ENCODE measurements around the gene CRB3.
"Not testable (repeated sequence)": the region's sequence is repeated elsewhere in the genome, so short reads cannot be mapped to it uniquely, and the experiment has no call there.

CRB3 gene, protein sequence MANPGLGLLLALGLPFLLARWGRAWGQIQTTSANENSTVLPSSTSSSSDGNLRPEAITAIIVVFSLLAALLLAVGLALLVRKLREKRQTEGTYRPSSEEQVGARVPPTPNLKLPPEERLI

DNA sequence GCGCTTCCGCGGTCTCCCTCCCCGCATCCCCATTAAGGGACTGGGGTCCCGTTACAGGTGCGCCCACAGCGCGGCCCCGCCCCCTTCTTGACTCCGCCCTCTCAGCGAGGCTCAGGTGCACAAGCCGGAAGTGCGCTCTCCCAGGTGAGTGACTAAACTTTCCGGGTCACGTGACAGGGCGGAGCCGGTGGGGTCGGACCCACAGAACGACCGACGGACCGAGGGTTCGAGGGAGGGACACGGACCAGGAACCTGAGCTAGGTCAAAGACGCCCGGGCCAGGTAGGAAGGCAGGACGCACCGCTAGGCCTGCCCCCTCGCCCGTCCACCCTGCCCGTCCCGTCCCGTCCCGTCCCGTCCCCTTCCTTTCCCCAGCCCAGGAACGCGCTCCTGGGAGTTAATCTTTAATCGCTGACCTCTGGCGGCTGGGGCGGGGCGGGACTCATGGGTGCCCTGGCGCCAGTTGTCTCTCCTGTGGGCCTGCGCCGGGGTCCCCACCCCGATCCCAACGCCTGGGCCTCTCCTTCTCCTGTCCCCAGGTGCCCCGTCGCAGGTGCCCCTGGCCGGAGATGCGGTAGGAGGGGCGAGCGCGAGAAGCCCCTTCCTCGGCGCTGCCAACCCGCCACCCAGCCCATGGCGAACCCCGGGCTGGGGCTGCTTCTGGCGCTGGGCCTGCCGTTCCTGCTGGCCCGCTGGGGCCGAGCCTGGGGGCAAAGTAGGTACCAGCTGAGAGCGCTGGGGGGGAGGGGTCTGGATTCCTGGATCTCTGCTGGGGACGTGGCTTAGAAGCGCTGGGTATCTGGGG is at the start of gene CRB3:
CRB3 (plus strand) TSS at position 202 of the 804 bp plus-strand sequence; CDS start at position 633, 431 bp downstream.
- DNase-seq, result no peak

DNA sequence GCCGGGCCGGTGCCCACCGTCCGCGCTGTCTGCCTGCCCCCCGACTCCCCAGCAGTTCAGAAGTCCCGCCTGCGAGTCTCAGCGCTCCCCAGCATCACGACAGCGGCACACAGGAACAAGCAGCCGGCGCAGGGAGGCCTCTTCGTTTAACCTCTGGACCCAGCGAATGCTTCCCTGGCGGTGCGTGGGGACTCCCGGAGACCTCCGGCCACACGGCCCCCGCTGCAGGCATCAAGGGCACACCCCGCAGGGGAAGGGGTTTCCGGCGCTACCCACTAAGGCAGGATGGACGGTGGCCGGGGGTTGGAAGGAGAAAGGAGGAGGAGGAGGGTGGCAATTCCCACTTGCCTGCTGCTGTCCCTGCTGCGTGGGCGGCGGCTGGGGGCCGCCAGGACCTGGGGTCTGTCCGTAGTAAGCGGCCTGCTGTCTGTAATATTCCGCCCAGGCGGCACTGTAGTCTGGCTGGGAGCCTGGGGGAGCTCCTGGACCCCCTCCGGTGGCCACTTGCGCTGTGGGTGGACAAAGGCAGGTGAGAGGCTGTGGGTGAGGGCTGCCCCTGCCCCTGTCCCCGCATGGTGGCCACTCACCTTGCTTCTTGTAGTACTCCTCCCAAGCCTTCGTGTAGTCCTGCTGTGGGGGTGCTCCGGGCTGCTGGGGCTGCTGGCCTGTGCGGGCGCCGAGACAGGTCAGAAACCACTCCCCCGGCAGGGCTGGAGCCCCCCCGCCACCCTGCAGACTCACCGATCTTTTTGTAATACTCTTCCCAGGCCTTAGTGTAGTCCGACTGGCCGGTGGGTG is 49.1 kb upstream of the CRB3 start:
- DNase-seq, result no peak

DNA sequence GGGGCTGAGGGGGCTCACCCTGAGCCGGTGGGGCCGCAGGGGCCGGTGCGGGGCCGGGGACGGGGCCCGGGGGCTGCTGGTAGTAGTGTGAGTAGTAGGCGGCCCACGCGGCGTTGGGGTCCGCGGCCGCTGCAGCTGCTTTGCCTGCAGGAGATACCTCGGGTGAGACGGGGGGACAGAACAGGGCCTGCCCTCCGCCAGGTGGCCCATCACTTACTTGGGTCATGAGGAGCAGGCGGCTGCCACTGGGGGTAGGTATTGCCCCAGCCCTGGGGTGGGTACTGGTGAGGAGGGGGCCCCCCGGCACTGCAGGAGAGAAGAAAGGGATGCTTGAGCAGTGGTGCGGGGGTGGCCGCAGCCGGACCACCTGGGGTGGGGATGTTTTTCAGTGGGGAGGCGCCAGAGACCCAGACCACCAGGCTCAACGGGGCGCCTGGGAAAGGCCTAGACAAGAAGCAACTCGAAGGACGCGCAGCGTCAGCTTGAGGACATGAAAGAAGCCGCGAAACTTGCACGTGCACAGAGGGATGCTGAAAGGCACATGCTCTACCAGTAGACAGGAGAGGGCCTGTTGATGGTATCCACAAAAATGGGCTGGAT is 48.4 kb upstream of the CRB3 start:
- DNase-seq, result no peak

- no peak for DNase-seq
Measured at GRCh38 chr19:6416658-6417405, 47.2 kb upstream of the CRB3 start.

- no peak for DNase-seq
Measured at GRCh38 chr19:6417713-6418561, 46.1 kb upstream of the CRB3 start.

GRCh38 chr19:6418562-6418932 is 45.5 kb upstream of the CRB3 start:
- DNase-seq, result no peak

DNA sequence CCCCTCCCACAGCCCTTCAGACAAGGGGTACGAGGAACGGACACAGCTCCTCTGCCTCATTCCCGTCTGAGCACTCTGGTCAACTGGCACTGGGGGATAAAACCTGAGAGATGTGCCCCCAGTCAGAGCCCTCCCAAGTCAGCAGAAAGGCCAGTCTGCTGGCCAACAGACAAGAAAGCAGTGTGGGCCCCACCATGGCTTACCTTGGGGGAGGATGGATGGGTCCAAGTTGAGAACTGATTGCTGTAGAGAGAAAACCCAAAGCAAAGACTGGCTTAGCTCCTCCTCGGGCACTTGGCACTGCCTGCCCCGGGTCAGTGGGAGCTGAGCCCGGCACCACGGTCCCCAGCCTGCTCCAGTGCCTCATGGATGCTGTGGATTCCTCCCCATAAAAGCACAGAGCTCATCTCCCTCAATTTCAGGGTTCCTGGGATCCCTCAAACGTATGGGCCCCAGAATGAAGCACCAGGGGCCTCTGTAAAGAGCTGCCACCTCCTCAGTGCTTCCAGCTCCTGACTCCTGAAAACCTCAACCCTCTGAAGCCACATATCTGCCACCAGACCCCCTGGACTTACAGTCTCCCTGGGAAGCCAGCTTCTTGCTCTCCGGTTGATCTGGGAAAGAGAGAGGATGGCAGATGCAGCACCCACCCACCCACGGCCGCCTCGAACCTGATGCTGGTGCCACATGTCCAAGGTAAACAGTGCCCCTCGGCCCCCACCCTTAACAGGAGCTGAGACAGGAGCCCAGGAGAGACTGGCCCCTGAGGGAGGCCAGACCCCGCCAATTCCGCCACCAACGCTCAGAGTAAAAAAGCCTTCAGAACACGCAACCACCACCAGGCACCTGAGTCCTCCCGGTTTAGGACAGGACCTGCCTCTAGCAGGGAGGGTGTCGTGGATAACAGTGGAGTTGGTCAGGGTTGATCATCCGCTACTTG is 42.7 kb upstream of the CRB3 start:
- DNase-seq, result no peak

DNA sequence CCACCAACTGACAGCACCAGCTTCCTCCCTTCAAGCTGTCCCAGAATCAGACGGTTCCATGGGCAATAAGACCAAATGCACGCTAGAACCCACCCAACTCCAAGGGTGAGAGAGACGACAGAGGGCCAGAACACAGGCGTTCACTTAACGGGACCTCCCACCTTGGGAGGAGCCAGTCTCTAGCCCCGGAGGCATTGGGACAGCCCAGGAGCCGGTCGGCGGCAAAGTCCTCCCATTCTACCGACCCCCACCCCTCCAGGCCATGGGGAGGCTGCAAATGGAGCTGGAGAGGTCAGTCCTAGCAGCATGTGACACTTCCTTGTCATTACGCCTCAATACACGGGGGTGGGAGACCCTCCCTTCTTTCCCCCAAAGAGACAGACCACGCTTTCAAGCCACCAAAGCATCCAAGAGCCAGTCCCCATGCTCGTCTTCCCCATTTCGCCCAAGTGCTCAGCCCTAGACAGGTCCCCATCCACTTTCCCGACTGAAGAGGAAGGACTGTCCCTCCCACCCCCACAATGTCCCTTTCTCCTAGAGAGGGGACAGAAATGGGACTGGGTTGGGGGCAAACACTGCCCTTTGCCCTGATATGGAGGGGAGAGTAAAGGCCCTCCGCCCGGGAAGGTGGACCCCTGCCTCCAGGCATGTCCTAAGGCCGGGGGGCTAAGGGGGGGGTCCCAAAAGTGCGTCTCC is 40.4 kb upstream of the CRB3 start:
- no peak for DNase-seq

DNA sequence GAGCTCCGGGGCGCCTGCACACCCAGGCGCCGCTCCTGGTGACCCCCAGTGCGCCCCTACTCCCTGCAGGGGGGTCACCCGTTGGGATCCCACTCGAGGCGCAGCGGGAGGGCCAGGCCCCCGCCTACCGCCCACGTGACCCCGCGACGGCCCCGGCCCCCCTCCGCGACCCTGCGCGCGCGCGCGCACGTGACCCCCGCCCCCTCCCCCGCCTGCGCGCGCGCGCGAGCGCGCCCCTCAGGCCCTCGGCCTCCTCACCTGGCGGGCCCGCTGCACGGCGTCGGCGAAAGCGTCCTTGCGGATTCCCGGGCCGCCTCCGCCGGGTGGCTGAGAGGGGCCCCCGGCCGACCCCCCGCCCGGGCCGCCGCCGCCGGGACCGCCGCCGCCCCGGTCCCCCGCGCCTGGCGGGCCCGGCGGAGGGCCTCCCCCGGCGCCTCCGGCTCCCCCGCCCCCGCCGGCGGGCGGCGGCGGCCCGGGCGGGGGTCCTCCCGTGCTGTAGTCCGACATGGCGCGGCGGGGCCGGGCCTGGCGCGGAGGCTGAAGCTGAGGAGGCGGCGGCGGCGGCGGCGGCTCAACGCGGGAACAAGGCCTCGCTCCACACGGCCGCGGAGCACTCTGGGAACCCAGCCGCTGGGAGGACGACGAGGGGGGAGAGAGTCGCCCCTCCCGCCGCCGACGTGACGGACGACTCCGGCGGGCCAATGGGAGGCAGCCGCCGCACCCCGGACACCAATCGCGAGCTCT is 39.7 kb upstream of the CRB3 start, which contains the start of gene KHSRP:
KHSRP (minus strand) TSS at position 617 of the 744 bp plus-strand sequence; CDS start at position 507, 110 bp downstream.
- DNase-seq, result no peak

DNA sequence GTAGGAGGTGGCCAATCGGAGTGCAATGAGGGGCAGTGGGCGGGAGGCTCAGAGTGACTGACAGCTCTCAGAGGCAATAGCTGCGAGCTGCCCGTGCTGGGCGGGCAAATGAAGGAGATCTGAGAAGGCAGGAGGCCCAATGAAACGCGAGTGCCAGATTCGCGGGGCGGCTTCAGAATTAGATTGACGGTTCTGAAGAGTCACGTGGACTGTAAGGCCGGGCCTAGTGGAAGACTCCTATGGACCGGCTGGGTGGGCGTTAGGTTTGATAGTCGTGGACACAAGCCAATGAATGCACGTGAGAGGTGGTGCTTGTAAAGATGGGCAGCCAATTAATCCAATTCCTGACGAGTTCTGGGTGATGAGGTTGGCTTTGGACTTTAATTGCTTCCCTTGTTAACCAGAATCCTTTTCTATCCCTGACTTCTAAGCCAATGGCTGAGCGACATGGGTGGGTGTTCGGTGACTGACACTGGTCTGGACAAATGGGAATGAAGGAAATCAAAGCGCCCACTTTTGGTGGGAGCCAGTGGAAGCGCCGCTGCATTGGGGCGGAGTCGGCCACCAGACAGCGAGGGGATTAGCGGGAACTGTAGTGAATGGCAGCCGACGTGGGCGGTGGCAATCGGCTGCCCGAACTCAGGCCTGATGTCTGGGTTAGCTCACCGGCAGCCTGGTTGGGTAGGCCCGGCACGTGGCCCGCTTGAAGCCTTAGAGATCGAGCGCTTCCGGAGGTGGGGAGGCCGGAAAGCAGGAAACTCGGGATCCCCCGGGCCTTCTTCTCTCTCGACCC is 38.9 kb upstream of the CRB3 start:
- DNase-seq, result peak; percentile 91

GRCh38 chr19:6425732-6426620 is 38.1 kb upstream of the CRB3 start:
- DNase-seq, result no peak

GRCh38 chr19:6427131-6427530 is 36.9 kb upstream of the CRB3 start:
- no peak for DNase-seq

DNA sequence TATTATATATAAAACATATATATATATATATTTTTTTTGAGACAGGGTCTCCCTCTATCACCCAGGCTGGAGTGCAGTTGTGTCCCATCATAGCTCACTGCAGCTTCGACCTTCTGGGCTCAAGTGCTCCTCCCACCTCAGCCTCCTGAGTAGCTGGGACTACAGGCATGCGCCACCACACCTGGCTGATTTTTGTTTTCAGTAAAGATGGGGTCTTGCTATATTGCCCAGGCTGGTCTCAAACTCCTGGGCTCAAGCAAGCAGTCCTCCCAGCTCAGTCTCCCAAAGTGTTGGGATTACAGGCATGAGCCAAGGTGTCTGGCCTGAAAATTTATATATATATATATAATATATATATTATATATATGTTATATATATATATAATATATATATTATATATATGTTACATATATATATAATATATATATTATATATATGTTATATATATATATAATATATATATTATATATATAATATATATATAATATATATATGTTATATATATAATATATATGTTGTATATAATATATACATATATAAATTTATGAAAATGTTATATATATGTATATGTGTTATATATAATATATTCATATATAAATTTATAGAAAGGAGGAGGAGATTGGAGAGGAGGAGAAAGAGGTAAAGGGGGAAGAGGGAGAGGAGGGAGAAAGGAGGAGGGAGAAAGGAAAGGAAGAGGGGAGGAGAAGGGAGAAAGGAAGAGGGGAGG is 35.2 kb upstream of the CRB3 start:
- DNase-seq, result not testable (repeated sequence)

GRCh38 chr19:6429419-6430221 is 34.5 kb upstream of the CRB3 start:
- DNase-seq, result no peak

GRCh38 chr19:6431891-6432290 is 32.2 kb upstream of the CRB3 start:
- no peak for DNase-seq

DNA sequence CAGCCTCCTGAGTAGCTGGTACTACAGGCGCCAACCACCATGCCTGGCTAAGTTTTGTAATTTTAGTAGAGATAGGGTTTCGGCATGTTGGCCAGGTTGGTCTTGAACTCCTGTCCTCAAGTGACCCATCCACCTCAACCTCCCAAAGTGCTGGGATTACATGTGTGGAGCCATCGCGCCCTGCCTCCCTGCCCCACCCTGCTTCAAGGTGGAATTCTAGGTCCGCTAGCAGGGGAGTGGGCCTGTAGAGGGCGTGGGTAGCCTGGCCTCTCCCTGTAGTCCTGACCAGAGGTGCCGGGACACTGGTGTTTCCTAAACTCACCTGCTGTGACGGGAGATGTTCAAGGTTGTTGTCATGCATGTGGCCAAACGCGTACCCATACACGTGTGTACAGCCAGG is 30.9 kb upstream of the CRB3 start:
- DNase-seq, result no peak

Data from NCI-H187 treated with DMSO at 0.1 percent for 48 hours (cell line).